Fibroblast of the aortic adventitia (primary cell): ENCODE measurements around the gene MAN1C1. TPM values are rescaled to one million over a fixed set of nuclear protein-coding genes. Genes with fewer than 3 reads are reported as not detected.

Experiments
- DNase-seq: peaks from one replicate; pipeline ENCODE4 v3.0.0-alpha.2; 2010; ENCODE audit warnings: low read depth
- H3K4me3 ChIP-seq: 2 replicates; pipeline ENCODE4 v1.5.1; 2011; ENCODE audit warnings: low read depth, mild to moderate bottlenecking, control low read depth, low read length, moderate library complexity
- CTCF ChIP-seq: IDR thresholded peaks from 2 replicates; pipeline ENCODE4 v1.5.1; 2011; ENCODE audit warnings: mild to moderate bottlenecking, low read length, control low read depth, inconsistent platforms; ENCODE audit not compliant: insufficient read depth
- total RNA-seq: library from RNA; depleted of rRNA; stranded (reverse); fragments of >200 nt; gene quantifications from 2 replicates; pipeline ENCODE4 v1.2.3, GENCODE V29; 2012; ENCODE audit warnings: low replicate concordance

MAN1C1 gene
- total RNA-seq, 1 donor: 6.6 TPM

GRCh38 chr1:25770541-25771220 lies 154.1 kb downstream of the MAN1C1 start:
- H3K4me3 ChIP-seq: no peak overlapping the region
- DNase-seq: no peak
- TF ChIP-seq CTCF: no peak

GRCh38 chr1:25771221-25772114 lies 154.9 kb downstream of the MAN1C1 start:
- TF ChIP-seq CTCF: no peak
- H3K4me3 ChIP-seq: no peak overlapping the region
- DNase-seq: no peak

GRCh38 chr1:25772164-25772563 lies 155.6 kb downstream of the MAN1C1 start:
- TF ChIP-seq CTCF: no peak
- no peak overlapping the region for H3K4me3 ChIP-seq
- DNase-seq: no peak

- TF ChIP-seq CTCF: no peak
- no peak overlapping the region for H3K4me3 ChIP-seq
- no peak for DNase-seq
These were observed 156.2 kb downstream of the MAN1C1 start for GRCh38 chr1:25772692-25773245.

- no peak overlapping the region for H3K4me3 ChIP-seq
- TF ChIP-seq CTCF: no peak
- DNase-seq: no peak
These were observed 157.0 kb downstream of the MAN1C1 start for GRCh38 chr1:25773441-25774125.

- no peak for DNase-seq
- H3K4me3 ChIP-seq: no peak overlapping the region
- TF ChIP-seq CTCF: no peak
These were observed 157.7 kb downstream of the MAN1C1 start for GRCh38 chr1:25774206-25774803.
